HG03442 (cell line): ENCODE data around the gene NATD1.

Source experiments
- ATAC-seq: cut with Tn5 transposase; IDR thresholded peaks from one replicate; pipeline ENCODE4 v1.9.1; 2021; ENCODE audit warnings: mild to moderate bottlenecking, moderate library complexity; ENCODE audit not compliant: unreplicated experiment

The NATD1 gene, protein sequence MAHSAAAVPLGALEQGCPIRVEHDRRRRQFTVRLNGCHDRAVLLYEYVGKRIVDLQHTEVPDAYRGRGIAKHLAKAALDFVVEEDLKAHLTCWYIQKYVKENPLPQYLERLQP

DNA sequence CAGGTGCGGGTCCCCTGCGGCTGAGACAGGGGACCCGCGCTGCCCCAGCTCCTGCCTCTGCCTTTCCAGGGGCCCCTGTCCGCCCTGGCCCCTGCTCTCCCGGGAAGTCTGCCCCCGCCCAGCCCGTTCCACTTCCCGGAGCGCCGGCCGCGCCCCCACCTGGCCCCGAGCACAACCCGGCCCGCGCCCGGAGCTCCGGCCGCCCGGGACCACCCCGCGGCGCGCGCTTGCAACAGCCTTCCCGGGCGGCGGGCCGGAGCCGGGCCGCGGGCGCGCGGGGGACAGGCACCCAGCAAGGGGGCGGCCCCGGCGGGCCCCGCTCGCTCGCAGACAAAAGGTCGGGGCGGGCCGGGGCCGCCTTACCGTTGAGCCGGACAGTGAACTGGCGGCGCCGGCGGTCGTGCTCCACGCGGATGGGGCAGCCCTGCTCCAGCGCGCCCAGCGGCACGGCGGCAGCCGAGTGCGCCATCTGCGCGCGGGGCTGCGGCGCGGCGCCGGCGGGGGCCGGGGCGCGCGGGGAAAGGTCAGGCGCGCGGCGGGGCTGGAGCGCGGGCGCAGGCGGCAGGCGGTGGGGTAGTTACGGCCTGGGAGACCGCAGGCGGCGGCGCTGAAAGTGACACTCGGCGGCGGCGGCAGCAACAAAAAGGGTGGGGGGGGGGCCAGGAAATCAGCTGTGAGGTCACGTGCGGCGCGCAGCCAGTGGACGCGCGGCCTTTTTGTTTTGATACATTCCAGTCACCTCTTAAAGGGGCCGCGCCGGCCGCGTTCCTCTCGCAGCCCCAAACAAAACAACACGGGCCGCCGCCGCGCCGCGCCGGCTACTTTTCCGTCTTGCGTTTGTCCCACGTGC lies at the start of gene NATD1:
Gene NATD1, minus strand, starts transcription at position 615 of the 850 bp plus-strand sequence. Its CDS starts 146 bp downstream, at position 469.
- ATAC-seq = peak; percentile 61

DNA sequence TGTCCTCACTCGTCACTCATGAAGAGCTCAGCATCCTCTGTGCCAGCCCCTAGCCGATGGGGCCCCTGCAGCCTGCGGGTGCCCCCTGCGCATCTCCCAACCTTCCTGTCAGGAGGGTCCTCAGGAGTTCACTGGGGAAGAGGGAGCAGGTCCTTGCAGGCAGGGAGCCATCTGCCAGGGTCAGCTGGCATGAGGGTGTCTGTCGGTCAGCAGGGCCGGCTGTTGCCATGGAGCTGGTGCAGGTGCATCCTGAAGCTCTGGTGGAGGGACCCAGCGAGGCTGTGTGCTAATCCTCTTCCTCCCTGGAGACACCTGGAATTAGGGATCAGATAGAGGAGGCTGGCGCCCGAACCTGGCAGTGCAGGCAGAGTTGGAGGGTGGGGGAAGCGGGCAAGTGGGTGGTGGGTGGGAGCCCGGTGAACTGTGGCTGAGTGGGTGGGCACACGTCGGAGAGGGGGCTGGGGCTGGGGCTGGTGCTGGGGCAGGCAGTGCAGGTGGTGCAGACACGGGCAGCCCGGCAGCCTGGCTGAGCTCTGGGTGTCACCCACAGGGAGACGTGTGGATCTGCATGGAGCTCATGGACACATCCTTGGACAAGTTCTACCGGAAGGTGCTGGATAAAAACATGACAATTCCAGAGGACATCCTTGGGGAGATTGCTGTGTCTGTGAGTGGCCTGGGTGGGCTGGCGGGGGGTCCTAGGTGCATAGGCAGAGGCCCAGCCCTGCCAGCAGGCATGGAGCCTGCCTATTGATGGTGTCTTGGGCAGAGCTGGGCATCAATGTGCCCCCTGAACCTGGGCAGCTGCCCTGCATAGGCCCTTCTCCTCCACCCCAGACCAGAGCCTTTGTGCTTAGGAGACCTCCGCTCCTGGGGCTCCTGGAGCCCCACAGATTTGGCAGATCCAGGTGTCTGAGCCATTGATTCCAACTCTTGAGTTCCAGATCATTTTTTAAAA lies 48.7 kb upstream of the NATD1 start:
- no peak for ATAC-seq

DNA sequence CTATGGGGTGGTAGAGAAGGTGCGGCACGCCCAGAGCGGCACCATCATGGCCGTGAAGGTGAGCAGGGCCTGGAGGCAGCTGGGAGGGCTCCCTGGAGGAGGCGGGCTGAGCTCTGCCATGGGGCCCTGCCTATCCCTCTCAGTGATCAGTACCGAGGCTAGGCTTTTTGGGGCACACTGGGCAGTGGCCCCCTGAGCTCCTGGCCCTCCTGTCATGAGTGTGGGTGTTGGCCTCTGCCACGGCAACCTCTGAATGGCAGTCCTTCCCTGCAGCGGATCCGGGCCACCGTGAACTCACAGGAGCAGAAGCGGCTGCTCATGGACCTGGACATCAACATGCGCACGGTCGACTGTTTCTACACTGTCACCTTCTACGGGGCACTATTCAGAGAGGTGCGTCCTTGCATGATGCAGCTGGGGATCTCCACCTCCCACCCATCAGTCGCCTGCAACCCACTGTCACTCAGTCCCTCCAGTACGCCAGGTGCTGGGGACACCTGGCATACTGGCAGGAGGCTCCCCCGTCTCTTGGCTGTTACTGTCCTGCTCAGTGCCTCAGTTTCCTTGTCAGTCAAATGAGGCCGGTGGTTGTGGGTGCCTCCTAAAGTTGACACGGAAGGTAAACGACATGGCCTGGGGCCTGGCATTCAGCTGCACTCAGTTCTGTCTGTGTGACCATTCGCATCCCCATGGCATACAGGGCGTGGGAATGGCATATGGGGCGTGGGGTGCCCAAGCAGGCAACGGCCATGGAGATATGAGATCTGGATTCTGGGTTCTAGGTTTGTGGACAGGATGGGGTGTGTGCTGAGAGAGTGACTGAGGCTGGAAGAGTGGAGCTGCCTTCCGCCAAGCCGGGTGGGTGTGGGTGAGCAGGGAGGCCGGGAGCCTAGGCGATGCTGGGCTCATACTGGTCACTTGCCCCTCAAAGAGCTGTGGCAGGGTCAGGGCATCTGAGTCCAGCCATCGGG lies 47.7 kb upstream of the NATD1 start:
- ATAC-seq = no peak

DNA sequence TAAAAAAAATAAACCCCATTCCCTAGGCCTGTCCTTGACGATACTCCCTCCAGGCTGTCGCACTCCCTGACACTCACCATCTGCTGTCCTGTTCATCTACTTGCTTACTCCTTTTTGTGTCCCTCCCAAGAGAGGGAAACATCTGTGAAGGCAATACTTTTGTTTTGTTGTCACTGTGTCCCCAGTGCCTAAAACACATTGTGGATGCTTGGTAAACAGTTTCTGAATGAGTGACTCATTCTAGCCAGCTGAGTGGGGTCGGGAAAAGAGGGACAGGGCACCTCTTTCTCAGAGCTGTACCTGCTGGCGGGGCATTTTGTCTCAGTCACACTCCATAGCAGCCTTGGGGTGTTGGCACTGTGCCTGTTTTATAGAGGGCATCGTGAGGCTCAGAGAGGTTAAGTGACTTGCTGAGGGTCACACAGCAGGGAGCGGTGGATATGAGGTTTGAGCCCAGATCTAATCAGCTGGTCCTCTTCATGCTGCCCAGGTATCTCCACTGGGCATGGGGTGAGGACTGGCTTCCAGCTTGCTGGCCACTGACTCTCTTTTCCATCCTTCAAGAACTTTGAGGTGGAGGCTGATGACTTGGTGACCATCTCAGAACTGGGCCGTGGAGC lies 46.9 kb upstream of the NATD1 start:
- no peak for ATAC-seq

DNA sequence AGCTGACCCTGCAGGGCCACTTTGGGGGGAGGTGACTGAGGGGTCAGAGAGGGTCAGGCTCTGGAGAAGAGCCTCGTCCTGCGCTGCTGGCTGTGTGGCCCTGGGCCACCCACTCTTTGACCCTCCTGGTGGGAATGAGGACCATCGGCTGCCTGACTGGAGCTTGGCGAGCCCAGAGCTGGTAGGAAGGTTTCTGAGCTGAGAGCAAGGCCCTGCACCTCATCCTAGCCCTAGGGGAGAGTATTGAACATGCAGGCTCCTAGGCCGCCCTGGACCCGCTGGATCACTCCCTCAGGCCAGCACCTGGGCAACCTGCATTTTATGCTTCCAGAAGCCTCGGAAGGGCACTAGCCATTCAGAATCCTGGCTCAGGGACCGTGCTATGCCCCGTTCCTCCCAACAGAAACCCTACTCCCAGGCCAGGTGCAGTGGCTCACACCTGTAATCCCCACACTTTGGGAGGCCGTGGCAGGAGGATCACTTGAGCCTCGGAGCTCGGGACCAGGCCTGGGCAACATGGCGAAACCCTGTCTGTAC lies 45.8 kb upstream of the NATD1 start:
- no peak for ATAC-seq

DNA sequence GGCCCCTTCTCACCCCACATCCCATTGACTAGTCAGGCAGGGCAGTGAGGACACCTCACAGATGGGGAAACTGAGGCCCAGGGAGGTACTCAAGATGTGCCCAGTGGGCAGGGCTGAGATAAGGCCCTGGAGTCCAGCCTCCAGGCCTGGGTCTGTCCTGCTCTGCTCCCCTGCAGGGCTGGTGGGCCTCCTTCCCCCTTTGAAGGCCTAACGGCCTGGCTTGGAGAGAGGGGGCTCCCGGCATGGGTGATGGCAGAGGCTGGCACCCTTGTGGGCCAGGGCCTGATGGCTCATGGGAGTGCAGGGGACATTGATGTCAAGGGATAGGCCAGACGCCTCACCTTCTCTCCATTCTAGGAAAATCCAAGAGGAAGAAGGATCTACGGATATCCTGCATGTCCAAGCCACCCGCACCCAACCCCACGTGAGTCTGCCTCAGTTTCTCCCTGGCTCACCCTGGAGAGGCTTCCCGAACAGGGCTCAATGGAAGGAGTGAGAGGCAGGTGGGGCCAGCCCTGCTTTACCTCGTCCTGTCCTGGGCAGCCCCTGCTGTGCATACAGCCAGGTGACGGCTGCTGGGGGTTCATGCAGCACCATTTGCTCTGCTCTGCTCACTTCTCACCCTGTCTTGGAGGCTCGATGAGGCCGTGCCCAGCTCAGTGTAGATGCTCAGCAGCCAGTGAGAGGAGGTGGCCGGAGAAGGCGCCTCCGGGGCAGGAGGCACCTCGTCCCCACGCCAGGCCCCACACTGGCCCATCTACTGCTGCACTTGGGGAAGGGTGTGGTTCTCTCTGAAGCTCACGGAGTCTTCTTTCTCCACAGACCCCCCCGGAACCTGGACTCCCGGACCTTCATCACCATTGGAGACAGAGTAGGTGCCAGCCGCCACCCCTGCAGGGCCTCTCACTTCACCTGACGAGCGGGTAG lies 45.1 kb upstream of the NATD1 start:
- no peak for ATAC-seq

DNA sequence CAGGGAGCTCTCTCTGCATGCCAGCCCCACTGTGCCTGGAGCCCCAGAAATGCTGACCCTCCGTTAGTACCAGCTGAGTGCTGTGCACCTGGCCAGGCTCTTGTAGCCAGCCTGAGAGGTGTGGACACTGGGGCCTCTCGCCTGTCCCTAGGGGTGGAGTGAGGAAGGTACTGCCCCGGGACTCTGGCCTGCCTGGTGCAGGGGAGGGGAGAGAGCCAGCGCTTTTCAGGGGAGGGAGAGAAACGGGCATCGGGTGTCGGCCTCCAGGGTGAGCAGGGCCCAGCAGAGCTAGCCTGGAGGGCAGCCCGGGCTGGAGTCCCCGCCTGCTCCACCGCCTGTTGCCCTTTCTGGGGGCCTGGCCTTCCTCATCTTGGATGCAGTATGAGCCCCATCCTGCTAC lies 44.4 kb upstream of the NATD1 start:
- ATAC-seq = no peak

DNA sequence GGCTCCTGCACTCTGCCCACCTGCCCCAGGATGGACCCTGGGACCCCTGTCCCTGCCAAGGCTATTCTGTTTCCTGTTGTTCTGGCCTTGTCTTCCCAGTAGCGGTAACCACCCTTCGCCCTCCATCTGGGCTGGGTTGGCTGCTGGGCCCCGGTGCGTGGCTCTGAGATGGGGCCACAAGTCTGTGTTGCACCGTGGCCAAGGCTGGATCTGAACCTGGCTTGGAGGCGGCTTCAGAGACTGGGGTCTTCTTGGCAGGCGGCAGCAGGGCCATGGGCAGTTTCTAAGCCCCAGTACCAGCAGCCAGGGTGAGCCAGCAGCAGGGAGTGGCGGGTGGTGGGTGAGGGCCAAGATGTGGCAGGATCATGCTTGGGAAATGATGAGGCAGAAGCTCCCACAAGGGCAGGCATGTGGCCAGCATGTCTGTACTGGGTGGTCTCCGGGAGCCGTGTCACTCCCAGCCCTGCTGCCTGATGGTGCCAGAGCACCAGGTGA lies 43.9 kb upstream of the NATD1 start:
- no peak for ATAC-seq

DNA sequence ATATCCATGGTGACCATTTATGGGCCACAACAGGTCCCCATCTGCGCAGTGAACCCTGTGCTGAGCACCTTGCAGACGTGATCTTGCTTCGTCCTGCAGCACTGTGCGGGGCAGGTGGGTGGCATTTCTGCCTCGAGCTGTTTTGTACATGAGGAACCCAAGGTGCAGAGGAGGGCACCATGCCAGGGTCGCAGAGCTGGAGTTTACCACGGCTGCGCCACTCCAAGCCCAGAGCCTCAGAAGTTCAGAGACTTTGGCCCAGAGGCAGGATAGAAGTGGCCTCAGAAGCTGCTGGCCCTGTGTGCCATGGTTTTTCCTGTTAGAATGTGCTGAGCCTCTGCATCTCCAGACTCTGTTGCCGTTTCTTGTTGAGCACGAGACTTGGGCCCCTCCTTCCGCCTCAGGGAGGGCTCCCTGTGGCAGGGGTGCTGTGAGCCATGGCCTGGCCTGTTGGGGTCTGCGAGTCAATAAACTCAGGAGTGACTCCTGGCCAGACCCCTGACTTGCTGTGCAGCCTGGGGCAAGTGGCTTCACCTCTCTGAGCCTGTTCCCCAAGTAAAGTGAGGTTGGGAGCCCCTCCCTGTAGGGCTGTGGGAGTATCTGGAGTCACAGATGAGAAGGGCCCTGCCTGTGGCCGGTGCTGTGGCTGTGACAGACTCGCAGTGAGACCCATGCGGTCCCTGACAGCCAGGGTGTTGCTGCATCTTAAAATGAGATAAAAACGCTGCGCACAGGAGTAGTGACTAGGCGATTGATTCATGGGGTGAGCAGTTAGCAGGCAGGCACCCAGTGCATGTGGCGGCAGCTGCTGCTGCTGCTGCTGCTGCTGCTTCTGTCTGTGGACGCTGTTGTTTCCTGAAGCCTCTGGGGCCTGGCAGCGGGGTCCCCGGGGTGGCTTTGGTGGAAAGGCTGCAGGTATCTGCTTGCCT lies 43.2 kb upstream of the NATD1 start:
- ATAC-seq = no peak

DNA sequence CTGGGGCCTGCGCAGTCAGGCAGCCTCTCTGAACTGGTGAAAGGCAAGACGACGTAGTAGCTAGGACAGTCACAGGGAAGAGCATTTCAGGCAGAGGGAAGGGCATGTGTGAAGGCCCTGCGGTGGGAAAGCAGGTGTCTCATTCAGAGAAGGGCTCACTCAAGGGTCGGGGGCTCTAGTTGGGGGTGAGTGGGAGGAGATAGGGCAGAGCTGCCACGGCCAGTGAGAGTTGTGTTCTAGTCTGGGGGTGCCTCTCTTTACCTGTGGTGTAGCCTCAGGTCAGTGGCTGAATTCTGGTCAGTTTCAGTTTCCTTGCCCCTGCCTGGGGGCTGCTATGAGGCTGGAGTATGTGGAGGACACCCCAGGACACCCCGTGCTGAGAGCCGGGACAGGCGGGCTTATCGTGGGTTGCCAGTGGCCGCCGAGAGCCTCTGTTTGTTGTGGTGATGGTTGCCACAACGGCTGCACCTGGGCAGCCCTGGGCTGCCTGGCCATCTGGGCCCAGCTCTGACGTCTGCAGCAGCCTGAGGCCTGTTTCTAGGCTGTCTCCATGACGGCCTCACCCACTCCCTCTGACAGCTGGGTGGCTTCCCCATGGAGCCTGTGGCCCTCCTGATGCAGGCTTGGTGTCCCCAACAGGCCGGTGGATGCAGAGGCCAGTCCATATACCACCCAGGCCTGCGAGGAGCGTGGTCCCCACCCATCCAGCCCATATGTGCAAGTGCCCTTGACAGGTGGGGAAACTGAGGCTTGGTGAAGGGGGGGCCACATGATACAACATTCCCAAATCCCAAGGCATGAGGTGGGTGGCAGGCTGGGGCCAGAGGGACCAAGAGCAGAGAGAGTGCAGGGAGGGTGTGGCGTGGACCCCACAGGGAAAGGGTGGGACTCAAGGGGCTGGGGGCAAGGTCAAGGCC lies 42.1 kb upstream of the NATD1 start:
- ATAC-seq = no peak

DNA sequence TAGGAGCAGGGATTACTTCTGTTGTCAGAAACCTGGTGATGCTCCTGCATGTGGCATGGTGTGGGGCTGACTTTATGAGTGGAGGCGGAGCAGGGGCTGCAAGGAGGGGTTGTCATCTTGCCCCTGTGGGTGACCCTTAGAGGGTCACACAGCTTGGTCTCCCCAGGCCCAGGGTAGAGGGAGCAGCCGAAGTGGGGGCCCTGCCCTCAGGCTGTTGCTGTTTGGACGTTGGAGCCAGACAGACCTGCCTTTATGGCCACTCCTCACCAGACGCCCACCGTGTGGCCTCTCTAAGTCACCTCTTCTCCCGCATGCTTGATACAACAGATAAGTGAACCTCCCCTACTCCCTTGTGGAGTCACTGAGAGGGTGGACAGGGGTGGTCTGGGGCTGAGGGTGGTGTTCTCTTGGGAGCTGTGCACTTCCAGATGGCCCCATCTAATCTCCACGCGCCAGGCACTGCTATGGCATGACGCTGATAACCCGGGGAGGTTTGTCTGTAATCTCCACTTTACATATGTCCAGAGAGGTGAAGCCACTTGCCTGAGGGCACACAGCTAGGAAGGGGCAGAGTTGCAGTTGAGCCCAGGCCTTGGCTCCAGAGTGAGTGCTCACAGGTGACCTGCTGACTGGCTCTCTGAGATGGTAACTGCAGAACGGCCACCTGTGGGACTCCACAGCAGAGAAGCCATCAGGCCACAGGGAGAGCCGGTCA lies 41.3 kb upstream of the NATD1 start:
- no peak for ATAC-seq

DNA sequence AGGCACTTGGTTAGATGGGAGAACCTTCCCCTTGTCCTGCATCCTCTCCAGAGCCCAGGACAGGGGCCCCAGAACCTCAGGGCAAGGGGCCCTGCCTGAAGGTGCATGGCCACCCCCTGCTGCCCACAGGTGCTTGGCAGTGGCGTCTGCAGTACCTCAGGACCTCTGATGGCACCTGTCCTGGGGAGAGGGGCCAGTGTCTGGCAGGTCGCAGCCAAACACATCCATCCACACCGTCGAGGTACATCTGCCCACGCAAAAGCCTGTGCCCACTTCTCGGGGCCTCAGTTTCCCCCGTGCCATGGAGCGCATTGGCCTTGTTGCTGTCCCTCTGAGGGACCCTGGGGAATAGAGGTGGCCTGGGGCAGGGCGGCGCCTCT lies 40.6 kb upstream of the NATD1 start:
- ATAC-seq = no peak

DNA sequence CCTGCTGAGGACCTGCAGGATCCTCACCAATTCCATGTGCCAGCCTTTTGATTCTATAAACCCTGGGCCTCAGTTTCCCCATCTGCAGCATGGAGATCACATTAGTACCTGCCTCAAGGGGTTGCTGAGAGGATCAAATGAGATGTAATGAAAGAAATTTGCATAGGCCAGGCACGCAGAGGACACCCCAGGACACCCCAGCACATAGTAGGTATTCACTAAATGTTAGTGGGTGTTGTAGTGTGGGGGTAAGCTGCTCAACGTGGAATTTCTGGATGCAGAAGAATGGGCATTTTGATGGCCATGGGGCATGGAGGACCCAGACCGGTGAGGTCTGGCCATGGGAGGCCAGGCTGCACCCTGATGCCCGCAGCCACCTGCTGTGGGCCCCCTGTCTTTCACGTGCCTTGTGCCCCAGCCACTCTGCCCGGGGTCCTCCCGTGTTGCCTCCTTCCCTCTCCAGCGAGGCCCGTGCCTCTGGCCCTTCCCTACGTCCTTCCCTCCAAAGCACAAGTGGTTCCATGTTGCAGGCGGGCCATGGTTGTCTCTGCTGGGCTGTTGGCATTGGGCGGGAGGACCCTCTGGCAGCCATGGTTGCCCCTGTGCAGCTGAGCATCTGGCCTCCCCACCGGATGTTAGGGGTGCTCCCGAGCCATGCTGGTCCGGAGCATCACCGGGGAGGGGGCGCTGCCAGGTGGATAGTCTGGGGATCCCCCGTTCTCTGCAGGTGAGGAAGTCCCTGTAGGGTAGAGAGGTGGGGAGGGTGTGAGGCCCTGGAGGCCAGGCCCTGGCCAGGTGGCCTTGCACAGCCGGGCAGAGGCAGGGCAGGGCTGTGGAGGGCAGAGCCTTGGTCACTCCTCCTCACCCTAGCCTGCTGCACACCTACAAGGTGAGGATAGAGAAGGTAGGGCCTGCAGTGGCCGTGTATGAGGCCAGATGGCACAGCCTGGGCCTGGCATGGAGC lies 39.9 kb upstream of the NATD1 start:
- ATAC-seq = no peak

DNA sequence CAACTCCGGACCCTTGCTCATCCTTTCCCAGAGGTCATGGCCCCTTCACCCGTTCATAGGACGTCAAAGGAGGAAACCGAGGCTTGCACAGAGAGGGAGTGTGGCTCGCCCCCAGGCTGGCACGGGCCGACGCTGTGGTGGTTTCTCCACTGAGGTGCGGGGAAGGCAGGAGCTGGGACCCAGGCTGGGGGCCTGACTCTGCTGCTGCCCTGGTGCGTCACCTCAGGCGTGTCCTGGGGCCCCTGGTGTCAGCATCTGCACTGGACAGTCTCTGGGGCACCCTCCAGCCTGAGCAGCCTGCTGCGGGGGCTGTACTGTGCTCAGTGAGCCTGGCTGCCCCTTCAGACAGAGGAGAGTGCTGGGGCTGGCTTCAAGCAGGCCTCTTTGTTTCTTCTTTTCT lies 38.7 kb upstream of the NATD1 start:
- ATAC-seq = no peak

DNA sequence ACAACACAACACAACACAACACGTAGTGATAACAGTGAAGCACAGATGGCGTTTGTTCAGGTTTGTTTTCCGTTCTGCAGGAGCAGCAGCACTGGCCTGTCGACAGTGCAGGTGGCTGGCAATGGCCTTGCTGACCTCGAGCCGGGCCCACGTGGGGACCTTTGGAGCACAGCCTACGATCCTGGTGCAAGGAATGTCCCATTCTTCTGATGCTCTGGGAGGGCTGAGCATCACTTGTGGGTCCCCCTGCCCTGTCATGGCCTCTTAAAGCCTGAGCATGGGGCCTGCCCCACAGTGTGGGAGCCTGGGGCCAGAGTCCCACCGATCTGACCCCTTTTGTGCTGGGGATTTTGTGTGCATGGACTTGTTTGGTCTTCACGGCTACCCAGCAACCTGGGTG lies 38.1 kb upstream of the NATD1 start:
- ATAC-seq = no peak
